Measurements from ENCODE around the gene TNP2. TPM values are rescaled to one million over a fixed set of nuclear protein-coding genes. Genes with fewer than 3 reads are reported as not detected.
A peak's percentile ranks its signal among the peaks of the same experiment; 100 is the strongest.

The TNP2 gene
- total RNA-seq, 6 donors from 2014 or later = not detected

- ATAC-seq (ENCODE audit: low FRiP score in 2 of 2) (peak; percentile 40 to 70), DNase-seq (peak in 1 of 2 donors; percentile 76)
- Histone ChIP-seq H3K36me3 (no peaks in the 10 kb centered on the region), H3K9me3 (no peaks in the 10 kb centered on the region), H3K27me3 (no peaks in the 10 kb centered on the region), H3K27ac (peak overlapping the region; percentile 78 to 93 (median 84)), H3K4me3 (no peak overlapping the region), H3K4me1 (peaks cover 29 to 60% (median 40%) of the 10 kb centered on the region in 4 donors)
- WGBS, 2 donors = 53 to 61% methylated on average over 7 of the region's 7 CpGs
- TF ChIP-seq EP300 (IDR thresholded peaks at IDR 0.05) = peak in 2 of 4 donors; percentile 19 to 86
- TF ChIP-seq, protein P1, sequence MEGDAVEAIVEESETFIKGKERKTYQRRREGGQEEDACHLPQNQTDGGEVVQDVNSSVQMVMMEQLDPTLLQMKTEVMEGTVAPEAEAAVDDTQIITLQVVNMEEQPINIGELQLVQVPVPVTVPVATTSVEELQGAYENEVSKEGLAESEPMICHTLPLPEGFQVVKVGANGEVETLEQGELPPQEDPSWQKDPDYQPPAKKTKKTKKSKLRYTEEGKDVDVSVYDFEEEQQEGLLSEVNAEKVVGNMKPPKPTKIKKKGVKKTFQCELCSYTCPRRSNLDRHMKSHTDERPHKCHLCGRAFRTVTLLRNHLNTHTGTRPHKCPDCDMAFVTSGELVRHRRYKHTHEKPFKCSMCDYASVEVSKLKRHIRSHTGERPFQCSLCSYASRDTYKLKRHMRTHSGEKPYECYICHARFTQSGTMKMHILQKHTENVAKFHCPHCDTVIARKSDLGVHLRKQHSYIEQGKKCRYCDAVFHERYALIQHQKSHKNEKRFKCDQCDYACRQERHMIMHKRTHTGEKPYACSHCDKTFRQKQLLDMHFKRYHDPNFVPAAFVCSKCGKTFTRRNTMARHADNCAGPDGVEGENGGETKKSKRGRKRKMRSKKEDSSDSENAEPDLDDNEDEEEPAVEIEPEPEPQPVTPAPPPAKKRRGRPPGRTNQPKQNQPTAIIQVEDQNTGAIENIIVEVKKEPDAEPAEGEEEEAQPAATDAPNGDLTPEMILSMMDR (IDR thresholded peaks at IDR 0.05) = no peak
- peak; percentile 16 to 48 for TF ChIP-seq POLR2AphosphoS5 (IDR thresholded peaks at IDR 0.05)
- no peak for TF ChIP-seq POLR2A (IDR thresholded peaks at IDR 0.05)
These were observed 38.0 kb upstream of the TNP2 start for GRCh38 chr16:11306997-11307638.

DNA sequence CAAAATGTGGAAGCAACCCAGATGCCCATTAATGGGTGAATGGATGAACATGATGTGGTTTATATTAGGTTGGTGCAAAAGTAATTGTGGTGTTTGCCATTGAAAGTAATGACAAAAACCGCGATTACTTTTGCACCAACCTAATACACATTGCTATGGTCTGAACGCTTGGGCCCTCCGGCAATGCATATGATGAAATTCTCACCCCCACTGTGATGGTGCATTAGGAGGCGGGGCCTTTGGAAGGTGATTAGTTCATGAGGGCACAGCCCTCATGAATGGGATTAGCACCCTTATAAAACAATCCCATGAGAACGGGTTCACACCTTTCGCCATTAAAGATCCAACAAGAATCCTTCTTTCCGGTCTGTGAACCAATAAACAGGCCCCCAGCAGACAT lies 37.3 kb upstream of the TNP2 start:
- Histone ChIP-seq H3K27ac (peak overlapping the region; percentile 58 to 93 (median 73)), H3K4me1 (peaks cover 26 to 56% (median 36%) of the 10 kb centered on the region in 4 donors), H3K27me3 (no peaks in the 10 kb centered on the region), H3K9me3 (no peaks in the 10 kb centered on the region), H3K4me3 (no peak overlapping the region), H3K36me3 (no peaks in the 10 kb centered on the region)
- 85 to 93% methylated on average over 8 of the region's 8 CpGs for WGBS, 2 donors
- ATAC-seq (ENCODE audit: low FRiP score in 2 of 2) (no peak), DNase-seq (no peak)
- no peak for TF ChIP-seq POLR2AphosphoS5 (IDR thresholded peaks at IDR 0.05)
- TF ChIP-seq EP300 (IDR thresholded peaks at IDR 0.05) = no peak
- TF ChIP-seq, protein P1 (IDR thresholded peaks at IDR 0.05) = no peak
- TF ChIP-seq POLR2A (IDR thresholded peaks at IDR 0.05) = no peak

DNA sequence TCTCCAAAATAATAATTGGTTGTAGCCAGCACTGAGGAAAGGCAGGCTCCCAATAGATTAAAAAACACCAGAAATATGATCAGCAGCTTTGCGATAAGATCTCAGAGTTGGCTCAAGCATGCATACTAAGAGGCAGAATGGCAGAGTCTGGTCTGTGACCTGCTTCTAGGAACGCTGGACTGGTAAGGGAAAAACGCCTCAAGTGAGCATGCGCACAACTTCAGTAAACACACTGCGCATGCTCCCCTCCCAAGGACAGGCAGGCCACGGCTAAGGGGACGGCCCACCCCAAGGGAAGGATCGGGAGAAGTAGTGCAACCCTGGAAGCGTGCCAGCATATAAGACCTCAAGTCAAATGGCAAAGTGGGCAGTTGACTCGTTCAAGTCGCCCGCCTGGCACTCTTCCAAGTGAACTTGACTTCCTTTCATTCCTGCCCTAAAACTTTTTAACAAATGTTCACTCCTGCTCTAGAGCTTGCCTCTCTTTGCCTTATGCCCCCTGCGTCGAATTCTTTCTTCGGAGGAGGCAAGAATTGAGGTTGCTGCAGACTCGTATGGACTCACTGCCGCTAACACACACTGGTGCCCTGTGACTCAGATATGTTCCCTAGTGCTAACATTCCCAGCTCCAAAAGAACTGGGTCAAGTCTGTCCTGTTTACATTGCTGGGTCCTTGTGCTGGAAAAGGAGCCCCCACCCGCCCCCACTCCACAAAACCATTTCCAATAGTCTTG lies 34.4 kb upstream of the TNP2 start:
- WGBS, 2 donors = 52 to 55% methylated on average over 18 of the region's 18 CpGs
- Histone ChIP-seq H3K9me3 (no peaks in the 10 kb centered on the region), H3K4me1 (peaks cover 8 to 32% (median 16%) of the 10 kb centered on the region in 4 donors), H3K4me3 (peak overlapping the region in 1 of 4 donors; percentile 19), H3K27ac (peak overlapping the region; percentile 63 to 88 (median 76)), H3K36me3 (no peaks in the 10 kb centered on the region), H3K27me3 (no peaks in the 10 kb centered on the region)
- peak in 1 of 2 donors; percentile 77 for DNase-seq
- ATAC-seq (ENCODE audit: low FRiP score in 2 of 2) = peak; percentile 27 to 83
- TF ChIP-seq POLR2A (IDR thresholded peaks at IDR 0.05) (no peak), POLR2AphosphoS5 (IDR thresholded peaks at IDR 0.05) (no peak), EP300 (IDR thresholded peaks at IDR 0.05) (peak in 1 of 4 donors; percentile 16)
- TF ChIP-seq, protein P1 (IDR thresholded peaks at IDR 0.05) = no peak

GRCh38 chr16:11302977-11303376 lies 33.9 kb upstream of the TNP2 start:
- H3K27ac ChIP-seq = peak overlapping the region; percentile 63 to 88 (median 76)
- WGBS, 2 donors = 62 to 80% methylated on average over 3 to 4 of the region's 4 CpGs

More at GRCh38 chr16:11302977-11303376, 33.9 kb upstream of the TNP2 start:
- Histone ChIP-seq H3K27me3 (no peaks in the 10 kb centered on the region), H3K4me1 (peaks cover 5 to 28% (median 13%) of the 10 kb centered on the region in 4 donors), H3K36me3 (no peaks in the 10 kb centered on the region), H3K4me3 (no peak overlapping the region), H3K9me3 (no peaks in the 10 kb centered on the region)
- DNase-seq (peak in 1 of 2 donors; percentile 77), ATAC-seq (ENCODE audit: low FRiP score in 2 of 2) (no peak)
- no peak for TF ChIP-seq POLR2A (IDR thresholded peaks at IDR 0.05)

Data from upper lobe of left lung (tissue), 6 donors.